Endothelial cell of umbilical vein (primary cell): ENCODE results near the gene CFAP73. TPM values are rescaled to one million over a fixed set of nuclear protein-coding genes. Genes with fewer than 3 reads are reported as not detected.

Source experiments
- BruUV-seq: library from RNA; stranded (reverse); fragments of 400-500 nt; replicated peaks from 2 replicates; lab custom pipeline; 2021; lab: Mats Ljungman, UMichigan
- CTCF ChIA-PET: fragments of 300-600, 350-600 bp; sonication (Branson Sonifier 250); formaldehyde crosslinking; loops from one replicate; lab custom pipeline; 2021; ENCODE audit warnings: antibody characterized with exemption, inconsistent platforms; lab: Charles Lee
- POLR2A ChIA-PET: fragments of 300-600, 350-600 bp; sonication (Branson Sonifier 250); formaldehyde crosslinking; loops from one replicate; lab custom pipeline; 2021; ENCODE audit warnings: antibody characterized with exemption, inconsistent platforms; lab: Charles Lee
- DNase-seq: peaks from one replicate; pipeline ENCODE4 v3.0.0-alpha.2; 2011; ENCODE audit warnings: low read depth, low spot score
- FAIRE-seq: peaks from 2 replicates; lab custom pipeline; 2011; peaks lifted over from hg19 to GRCh38; lab: Jason Lieb, UNC
- H2AFZ ChIP-seq: 2 replicates; pipeline ENCODE4 v1.6.0; 2012; ENCODE audit warnings: low read depth, low read length, control low read depth, inconsistent platforms
- H3K27ac ChIP-seq: 2 replicates; pipeline ENCODE4 v1.5.1; 2011; ENCODE audit warnings: low read depth, mild to moderate bottlenecking, control low read depth, low read length, moderate library complexity; ENCODE audit not compliant: insufficient read depth
- H3K27me3 ChIP-seq, 2 experiments: 2 replicates each; pipeline versions ENCODE4 v1.6.0 to v1.6.1; 2011; ENCODE audit warnings: low read length in 2 of 2, mixed read lengths in 1 of 2; ENCODE audit not compliant: control insufficient read depth in 2 of 2, insufficient read depth in 2 of 2
- H3K36me3 ChIP-seq, 2 experiments: 2 replicates in 1 of 2; 3 replicates in 1 of 2; pipeline ENCODE4 v1.5.1; 2011; ENCODE audit warnings: low read length in 2 of 2, mild to moderate bottlenecking in 1 of 2, moderate library complexity in 1 of 2; ENCODE audit not compliant: control insufficient read depth in 2 of 2, insufficient read depth in 2 of 2; ENCODE audit errors: extremely low read depth in 1 of 2
- H3K4me1 ChIP-seq: 3 replicates; pipeline ENCODE4 v1.5.1; 2011; ENCODE audit warnings: mild to moderate bottlenecking, low read length; ENCODE audit not compliant: control insufficient read depth, insufficient read depth; ENCODE audit errors: extremely low read depth
- H3K4me2 ChIP-seq: 2 replicates; pipeline ENCODE4 v1.6.1; 2011; ENCODE audit warnings: low read length, control low read depth, mixed read lengths; ENCODE audit not compliant: insufficient read depth
- H3K4me3 ChIP-seq, 3 experiments: fragments of 200-600 bp in 1 of 3; sonication (generic), shearing (Covaris generic) in 1 of 3; replicated peaks in 1 of 3; 2 replicates each; pipeline ENCODE4 v1.5.1; 2011 to 2016; ENCODE audit warnings: control low read depth in 3 of 3, low read length in 3 of 3, mild to moderate bottlenecking in 2 of 3, inconsistent platforms in 1 of 3, low read depth in 1 of 3, moderate library complexity in 1 of 3; ENCODE audit not compliant: insufficient read depth in 1 of 3
- H3K79me2 ChIP-seq: 2 replicates; pipeline ENCODE4 v1.6.0; 2012; ENCODE audit warnings: low read length, inconsistent platforms; ENCODE audit not compliant: control insufficient read depth, insufficient read depth
- H3K9ac ChIP-seq: replicated peaks from 2 replicates; pipeline ENCODE3; 2011; ENCODE audit warnings: low read length, control low read depth; ENCODE audit not compliant: insufficient read depth; ENCODE audit errors: extremely low read depth
- H3K9me1 ChIP-seq: replicated peaks from 3 replicates; pipeline ENCODE4 v1.6.0; 2011; ENCODE audit warnings: mild to moderate bottlenecking, low read length; ENCODE audit not compliant: control insufficient read depth, insufficient read depth; ENCODE audit errors: extremely low read depth
- H3K9me3 ChIP-seq: replicated peaks from 2 replicates; pipeline ENCODE4 v1.5.1; 2012; ENCODE audit warnings: low read length, inconsistent platforms; ENCODE audit not compliant: control insufficient read depth, insufficient read depth
- H4K20me1 ChIP-seq: replicated peaks from 2 replicates; pipeline ENCODE3; 2011; ENCODE audit warnings: mild to moderate bottlenecking, low read length; ENCODE audit not compliant: control insufficient read depth, insufficient read depth; ENCODE audit errors: extremely low read depth
- EZH2 ChIP-seq: IDR thresholded peaks from 2 replicates; pipeline ENCODE4 v1.6.1; 2012; ENCODE audit warnings: borderline replicate concordance, low read depth, mild to moderate bottlenecking, moderate library complexity, low read length, inconsistent platforms; ENCODE audit not compliant: severe bottlenecking
- FOS ChIP-seq: IDR thresholded peaks from 2 replicates; pipeline ENCODE4 v1.6.1; 2011; ENCODE audit warnings: mild to moderate bottlenecking, low read length, moderate library complexity, borderline replicate concordance; ENCODE audit not compliant: insufficient read depth
- GATA2 ChIP-seq: IDR thresholded peaks from 2 replicates; pipeline ENCODE4 v1.7.0; 2011; ENCODE audit warnings: low read depth, mild to moderate bottlenecking, moderate library complexity, mixed read lengths, low read length; ENCODE audit not compliant: insufficient read length, insufficient read depth
- POLR2A ChIP-seq: IDR thresholded peaks from 2 replicates; pipeline ENCODE4 v1.6.1; 2012; ENCODE audit warnings: low read depth, mild to moderate bottlenecking, control low read depth, low read length
- dilution Hi-C: fragments of 300-500 bp; cut with MboI; formaldehyde crosslinking; loops from one replicate; pipeline ENCODE4 v1.15.0; 2019; ENCODE audit warnings: low sequenced_read_pairs; ENCODE audit not compliant: extremely low pct_ligation_motif_present
- intact Hi-C: fragments of 100-400 bp; cut with micrococcal nuclease; formaldehyde crosslinking; loops from one replicate; pipeline ENCODE4 v1.10.0; 2022
- polyA plus RNA-seq, 4 experiments: library from polyadenylated mRNA; depleted of rRNA in 3 of 4; stranded (reverse) in 3 of 4; unstranded in 1 of 4; fragments of >200 nt; gene quantifications; 2 replicates each; pipeline versions ENCODE4 v1.2.1 to v1.2.3, GENCODE V29; 2011 to 2012; ENCODE audit warnings: missing spikeins in 1 of 4
- total RNA-seq: library from RNA; stranded (reverse); gene quantifications from 2 replicates; pipeline ENCODE4 v1.2.3, GENCODE V29; 2021
- TF ChIP-seq, protein P1 (sequence below), 2 donors: IDR thresholded peaks; 1 replicate in 1 of 2; 2 replicates in 1 of 2; pipeline ENCODE4 v1.5.1; 2011; ENCODE audit warnings: low read length in 2 of 2, mild to moderate bottlenecking in 2 of 2, moderate library complexity in 2 of 2, control low read depth in 1 of 2, inconsistent platforms in 1 of 2, low read depth in 1 of 2; ENCODE audit not compliant: insufficient read depth in 1 of 2; ENCODE audit errors: extremely low read depth in 1 of 2

The CFAP73 gene
- total and polyA plus RNA-seq, 2 donors (not counting 3 experiments of a cell fraction or from before 2014, with no cell fraction given): not detected

DNA sequence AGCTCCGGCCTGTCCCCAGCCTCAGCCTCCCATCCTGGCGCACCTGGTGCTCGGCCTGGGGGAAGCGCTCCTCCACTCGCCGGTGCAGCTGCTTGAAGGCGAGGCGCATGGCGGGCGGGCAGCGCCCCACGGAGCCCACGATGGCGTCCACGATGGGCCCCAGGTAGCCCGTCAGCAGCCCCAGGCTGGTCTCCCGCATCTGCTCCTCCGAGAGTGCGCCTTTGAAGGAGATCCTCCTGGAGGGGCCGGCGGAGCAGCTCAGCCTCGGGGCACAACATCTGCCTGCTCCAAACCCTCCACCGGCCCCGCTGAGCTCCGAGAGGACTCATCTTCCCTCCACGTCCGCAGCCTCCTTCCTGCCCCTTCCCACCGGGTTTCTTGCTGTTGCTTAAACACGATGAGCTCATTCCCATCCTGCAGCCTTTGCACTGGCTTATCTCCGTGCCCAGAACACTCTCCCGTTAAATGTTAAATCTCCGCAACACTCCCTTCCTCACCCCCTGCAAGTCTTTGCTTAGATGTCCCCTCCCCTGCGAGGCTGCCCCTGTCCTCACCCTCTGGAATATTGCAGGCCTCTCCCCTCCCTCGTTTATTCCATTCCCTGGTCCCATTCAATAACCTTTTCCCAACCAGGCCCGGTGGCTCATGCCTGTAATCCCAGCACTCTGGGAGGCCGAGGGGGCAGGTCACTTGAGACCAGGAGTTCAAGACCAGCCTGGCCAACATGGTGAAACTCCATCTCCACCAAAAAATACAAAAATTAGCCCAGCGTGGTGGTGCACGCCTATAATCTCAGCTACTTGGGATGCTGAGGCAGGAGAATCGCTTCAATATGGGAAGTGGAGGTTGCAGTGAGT lies 37.3 kb upstream of the CFAP73 start:
- Histone ChIP-seq H3K79me2 (no peaks in the 10 kb centered on the region), H4K20me1 (no peaks in the 10 kb centered on the region), H3K4me2 (no peak overlapping the region), H3K4me3 (no peak overlapping the region), H3K36me3 (no peaks in the 10 kb centered on the region), H3K9me1 (no peaks in the 10 kb centered on the region), H3K9me3 (no peaks in the 10 kb centered on the region), H3K4me1 (no peaks in the 10 kb centered on the region), H2AFZ (no peak overlapping the region), H3K9ac (no peak overlapping the region), H3K27me3 (peaks cover 0 to 1% of the 10 kb centered on the region in 2 experiments), H3K27ac (no peak overlapping the region)
- no TSS peak for BruUV-seq
- DNase-seq (no peak), FAIRE-seq (no peak)
- intact Hi-C loops: no loop called here
- TF ChIP-seq GATA2 (no peak), POLR2A (no peak), FOS (no peak), EZH2 (no peak)
- TF ChIP-seq, protein P1, sequence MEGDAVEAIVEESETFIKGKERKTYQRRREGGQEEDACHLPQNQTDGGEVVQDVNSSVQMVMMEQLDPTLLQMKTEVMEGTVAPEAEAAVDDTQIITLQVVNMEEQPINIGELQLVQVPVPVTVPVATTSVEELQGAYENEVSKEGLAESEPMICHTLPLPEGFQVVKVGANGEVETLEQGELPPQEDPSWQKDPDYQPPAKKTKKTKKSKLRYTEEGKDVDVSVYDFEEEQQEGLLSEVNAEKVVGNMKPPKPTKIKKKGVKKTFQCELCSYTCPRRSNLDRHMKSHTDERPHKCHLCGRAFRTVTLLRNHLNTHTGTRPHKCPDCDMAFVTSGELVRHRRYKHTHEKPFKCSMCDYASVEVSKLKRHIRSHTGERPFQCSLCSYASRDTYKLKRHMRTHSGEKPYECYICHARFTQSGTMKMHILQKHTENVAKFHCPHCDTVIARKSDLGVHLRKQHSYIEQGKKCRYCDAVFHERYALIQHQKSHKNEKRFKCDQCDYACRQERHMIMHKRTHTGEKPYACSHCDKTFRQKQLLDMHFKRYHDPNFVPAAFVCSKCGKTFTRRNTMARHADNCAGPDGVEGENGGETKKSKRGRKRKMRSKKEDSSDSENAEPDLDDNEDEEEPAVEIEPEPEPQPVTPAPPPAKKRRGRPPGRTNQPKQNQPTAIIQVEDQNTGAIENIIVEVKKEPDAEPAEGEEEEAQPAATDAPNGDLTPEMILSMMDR (IDR thresholded peaks at IDR 0.05; ENCODE audit: extremely low read depth in 1 of 2, insufficient read depth in 1 of 2, low read depth in 1 of 2, low read length in 2 of 2): no peak
- POLR2A ChIA-PET: no interaction called here
- CTCF ChIA-PET: interaction anchor here (1.3 kb wide), 1 partner anchor 120 kb away, joined by 5 read pairs; no protein-coding TSS in a partner anchor
- dilution Hi-C loops: no loop called here
